Measurements from ENCODE around the gene C3orf49.

- no peak for TF ChIP-seq CTCF (IDR thresholded peaks at IDR 0.05)
- TF ChIP-seq RAD21 (IDR thresholded peaks at IDR 0.05; ENCODE audit: low read length) = no peak
- no peak for TF ChIP-seq TCF12 (IDR thresholded peaks at IDR 0.05)
- TF ChIP-seq RCOR1 (IDR thresholded peaks at IDR 0.05; ENCODE audit: low read length) = no peak
- TF ChIP-seq EP300 (IDR thresholded peaks at IDR 0.05; ENCODE audit: borderline replicate concordance in 1 of 2, low read depth in 1 of 2, low read length in 1 of 2) = no peak
These were observed 23.7 kb upstream of the C3orf49 start for GRCh38 chr3:63795438-63795837.

Data from SK-N-SH (cell line).